CD4-positive, alpha-beta T cell treated with Interleukin-15 for 4 hours (primary cell): ENCODE data around the gene TAGLN3.

Experiments
- DNase-seq: peaks from one replicate; pipeline ENCODE4 v3.0.0-alpha.2; 2020; ENCODE audit warnings: low spot score

TAGLN3 gene

GRCh38 chr3:112048911-112049310, 50.2 kb downstream of the TAGLN3 start:
- no peak for DNase-seq

- no peak for DNase-seq
Measured at GRCh38 chr3:112053229-112053628, 54.5 kb downstream of the TAGLN3 start.

GRCh38 chr3:112056451-112056929, 57.8 kb downstream of the TAGLN3 start:
- DNase-seq: peak; percentile 36

GRCh38 chr3:112059497-112059896, 60.8 kb downstream of the TAGLN3 start:
- DNase-seq: no peak

GRCh38 chr3:112061152-112061551, 62.4 kb downstream of the TAGLN3 start:
- no peak for DNase-seq
